NCI-H2196 treated with DMSO at 0.1 percent for 48 hours (cell line): ENCODE results near the gene FSHB.
"Not testable (repeated sequence)": the region's sequence is repeated elsewhere in the genome, so short reads cannot be mapped to it uniquely, and the experiment has no call there.

Experiments
- DNase-seq: peaks from one replicate; lab custom pipeline; 2025; ENCODE audit not compliant: unreplicated experiment; lab: John Stamatoyannopoulos, UW

FSHB gene

GRCh38 chr11:30261821-30262220 is 31.0 kb downstream of the FSHB start:
- DNase-seq, result no peak

GRCh38 chr11:30268638-30269037 is 37.8 kb downstream of the FSHB start:
- DNase-seq, result not testable (repeated sequence)

GRCh38 chr11:30270671-30271070 is 39.9 kb downstream of the FSHB start:
- DNase-seq, result no peak

GRCh38 chr11:30277176-30277575 is 46.4 kb downstream of the FSHB start:
- no peak for DNase-seq

GRCh38 chr11:30279796-30280195 is 49.0 kb downstream of the FSHB start:
- DNase-seq, result no peak

GRCh38 chr11:30281476-30282288 is 50.9 kb downstream of the FSHB start:
- DNase-seq, result no peak

- no peak for DNase-seq
Observed at GRCh38 chr11:30282289-30282631, 51.4 kb downstream of the FSHB start.
